CD14-positive monocyte (primary cell): Measurements from ENCODE around the gene FLT1. TPM values are rescaled to one million over a fixed set of nuclear protein-coding genes. Genes with fewer than 3 reads are reported as not detected.

ENCODE experiments used
- DNase-seq, 3 donors: peaks; one replicate each; pipeline ENCODE4 v3.0.0-alpha.2; 2011 to 2022
- H2AFZ ChIP-seq: 2 replicates; pipeline ENCODE4 v1.6.0; 2012; ENCODE audit warnings: mild to moderate bottlenecking, low read depth, low read length, inconsistent platforms; ENCODE audit not compliant: insufficient read depth, poor library complexity, severe bottlenecking
- H3K27ac ChIP-seq, 2 donors: 1 replicate in 1 of 2; 2 replicates in 1 of 2; pipeline ENCODE4 v1.5.1; 2012 to 2013; ENCODE audit warnings: low read length in 2 of 2, control low read depth in 1 of 2, inconsistent platforms in 1 of 2, low read depth in 1 of 2, mild to moderate bottlenecking in 1 of 2
- H3K27me3 ChIP-seq, 2 donors: one replicate each; pipeline versions ENCODE4 v1.6.0 to v1.6.1; 2011 to 2013; ENCODE audit warnings: low read length in 2 of 2; ENCODE audit not compliant: control insufficient read depth in 2 of 2, insufficient read depth in 2 of 2
- H3K36me3 ChIP-seq, 2 donors: replicated peaks in 1 of 2; 1 replicate in 1 of 2; 2 replicates in 1 of 2; pipeline versions ENCODE4 v1.5.1 to v1.6.1; 2012 to 2013; ENCODE audit warnings: low read length in 2 of 2, control low read depth in 1 of 2, inconsistent platforms in 1 of 2, mild to moderate bottlenecking in 1 of 2; ENCODE audit not compliant: insufficient read depth in 2 of 2, control insufficient read depth in 1 of 2
- H3K4me1 ChIP-seq, 2 donors: 1 replicate in 1 of 2; 2 replicates in 1 of 2; pipeline versions ENCODE4 v1.5.1 to v1.6.1; 2012 to 2013; ENCODE audit warnings: low read length in 2 of 2, control low read depth in 1 of 2, inconsistent platforms in 1 of 2, mild to moderate bottlenecking in 1 of 2, moderate library complexity in 1 of 2; ENCODE audit not compliant: insufficient read depth in 2 of 2, control insufficient read depth in 1 of 2
- H3K4me2 ChIP-seq: replicated peaks from 2 replicates; pipeline ENCODE3; 2012; ENCODE audit warnings: low read length, moderate library complexity, mild to moderate bottlenecking; ENCODE audit not compliant: poor library complexity, severe bottlenecking; ENCODE audit errors: extremely low read depth
- H3K4me3 ChIP-seq, 3 experiments: fragments of 200-600 bp in 1 of 3; sonication (generic) in 1 of 3; replicated peaks in 1 of 3; 1 replicate in 2 of 3; 2 replicates in 1 of 3; pipeline ENCODE4 v1.5.1; 2011 to 2013; ENCODE audit warnings: low read length in 3 of 3, mild to moderate bottlenecking in 3 of 3, control low read depth in 2 of 3, low read depth in 2 of 3, inconsistent platforms in 1 of 3, moderate library complexity in 1 of 3
- H3K79me2 ChIP-seq: 2 replicates; pipeline ENCODE4 v1.6.0; 2012; ENCODE audit warnings: mild to moderate bottlenecking, control low read depth, inconsistent platforms, low read length, moderate library complexity; ENCODE audit not compliant: insufficient read depth
- H3K9ac ChIP-seq: 2 replicates; pipeline ENCODE4 v1.6.0; 2017; ENCODE audit warnings: low read length, mild to moderate bottlenecking; ENCODE audit not compliant: insufficient read depth, poor library complexity, severe bottlenecking
- H3K9me3 ChIP-seq, 2 donors: replicated peaks in 1 of 2; 1 replicate in 1 of 2; 2 replicates in 1 of 2; pipeline versions ENCODE4 v1.5.1 to v1.6.1; 2012 to 2013; ENCODE audit warnings: low read length in 2 of 2, control low read depth in 1 of 2; ENCODE audit not compliant: control insufficient read depth in 1 of 2, insufficient read depth in 1 of 2
- H4K20me1 ChIP-seq: 2 replicates; pipeline ENCODE4 v1.6.0; 2012; ENCODE audit warnings: mild to moderate bottlenecking, low read length, control low read depth, moderate library complexity; ENCODE audit not compliant: insufficient read depth
- H3K27ac Mint-ChIP-seq, 7 donors: one replicate each; pipeline ENCODE4 v1.8.0; 2020; ENCODE audit warnings: mild to moderate bottlenecking in 7 of 7, mixed read lengths in 7 of 7, moderate library complexity in 6 of 7, inconsistent platforms in 2 of 7
- H3K27me3 Mint-ChIP-seq, 3 donors: one replicate each; pipeline ENCODE4 v1.8.0; 2021 to 2022; ENCODE audit warnings: low read depth in 3 of 3, mild to moderate bottlenecking in 3 of 3, mixed read lengths in 3 of 3, moderate library complexity in 3 of 3, inconsistent platforms in 1 of 3
- H3K36me3 Mint-ChIP-seq, 2 donors: one replicate each; pipeline ENCODE4 v1.8.0; 2020; ENCODE audit warnings: mixed read lengths in 2 of 2, inconsistent platforms in 1 of 2, mild to moderate bottlenecking in 1 of 2
- H3K4me1 Mint-ChIP-seq: one replicate; pipeline ENCODE4 v1.8.0; 2020; ENCODE audit warnings: mild to moderate bottlenecking, mixed read lengths
- H3K4me3 Mint-ChIP-seq, 2 donors: one replicate each; pipeline ENCODE4 v1.8.0; 2020; ENCODE audit warnings: mild to moderate bottlenecking in 2 of 2, mixed read lengths in 2 of 2, moderate library complexity in 1 of 2
- H3K9me3 Mint-ChIP-seq, 7 donors: one replicate each; pipeline ENCODE4 v1.8.0; 2020 to 2022; ENCODE audit warnings: mixed read lengths in 7 of 7, mild to moderate bottlenecking in 6 of 7, moderate library complexity in 6 of 7, inconsistent platforms in 2 of 7
- CTCF ChIP-seq: fragments of 200-600 bp; IDR thresholded peaks from one replicate; pipeline ENCODE4 v1.8.0; 2022; ENCODE audit warnings: antibody characterized with exemption, mild to moderate bottlenecking
- WGBS: methylation state at CpG from one replicate; pipeline ENCODE4 v1.1.5; 2013; ENCODE audit warnings: missing lambda C conversion rate; ENCODE audit not compliant: insufficient coverage; 5-methylcytosine and 5-hydroxymethylcytosine counted together
- intact Hi-C, 2 donors: fragments of 100-400 bp; cut with micrococcal nuclease; formaldehyde crosslinking; loops; one replicate each; pipeline versions ENCODE4 v1.15.0 to v1.15.1; 2023
- polyA plus RNA-seq, 3 donors: library from polyadenylated mRNA; depleted of rRNA in 1 of 3; unstranded in 2 of 3; stranded (reverse) in 1 of 3; fragments of 300-500 nt in 2 of 3; fragments of >200 nt in 1 of 3; fragmentation: Illumina TruSeq in 2 of 3; gene quantifications; 1 replicate in 2 of 3; 2 replicates in 1 of 3; pipeline ENCODE4 v1.2.3, GENCODE V29; 2012 to 2021

FLT1 gene
- polyA plus RNA-seq, 3 donors = 0.28 TPM; not detected in 2

GRCh38 chr13:28394422-28394821, 100.5 kb downstream of the FLT1 start:
- no peaks in the 10 kb centered on the region for H3K36me3 ChIP-seq
- no peak overlapping the region for H3K4me2 ChIP-seq
- H3K27ac ChIP-seq = peak overlapping the region in 1 of 2 donors; percentile 29
- Mint-ChIP-seq H3K4me1 (peaks cover 18% of the 10 kb centered on the region), H3K9me3 (peaks cover 0 to 3% (median 0%) of the 10 kb centered on the region in 7 donors), H3K4me3 (peak overlapping the region in 1 of 2 donors; percentile 26), H3K36me3 (peaks cover 0 to 1% of the 10 kb centered on the region in 2 donors), H3K27ac (peak overlapping the region in 5 of 7 donors; percentile 5 to 76 (median 41)), H3K27me3 (peaks cover 26 to 43% (median 27%) of the 10 kb centered on the region in 3 donors)
- no peaks in the 10 kb centered on the region for H4K20me1 ChIP-seq
- DNase-seq = peak; percentile 83 to 96 (median 95)
- intact Hi-C loops = loop anchor here in 1 of 2 donors (10.0 kb wide), 2 partner anchors 130 to 240 kb away; no protein-coding TSS in a partner anchor
- peaks cover 15 to 19% of the 10 kb centered on the region in 2 donors for H3K27me3 ChIP-seq
- H3K79me2 ChIP-seq = no peaks in the 10 kb centered on the region
- WGBS = 0% methylated on average over 1 of the region's 4 CpGs
- H3K4me3 ChIP-seq = no peak overlapping the region
- H2AFZ ChIP-seq = no peak overlapping the region
- H3K9ac ChIP-seq = no peak overlapping the region
- no peaks in the 10 kb centered on the region for H3K9me3 ChIP-seq
- TF ChIP-seq CTCF = no peak
- peaks cover 10 to 11% of the 10 kb centered on the region in 2 donors for H3K4me1 ChIP-seq

DNA sequence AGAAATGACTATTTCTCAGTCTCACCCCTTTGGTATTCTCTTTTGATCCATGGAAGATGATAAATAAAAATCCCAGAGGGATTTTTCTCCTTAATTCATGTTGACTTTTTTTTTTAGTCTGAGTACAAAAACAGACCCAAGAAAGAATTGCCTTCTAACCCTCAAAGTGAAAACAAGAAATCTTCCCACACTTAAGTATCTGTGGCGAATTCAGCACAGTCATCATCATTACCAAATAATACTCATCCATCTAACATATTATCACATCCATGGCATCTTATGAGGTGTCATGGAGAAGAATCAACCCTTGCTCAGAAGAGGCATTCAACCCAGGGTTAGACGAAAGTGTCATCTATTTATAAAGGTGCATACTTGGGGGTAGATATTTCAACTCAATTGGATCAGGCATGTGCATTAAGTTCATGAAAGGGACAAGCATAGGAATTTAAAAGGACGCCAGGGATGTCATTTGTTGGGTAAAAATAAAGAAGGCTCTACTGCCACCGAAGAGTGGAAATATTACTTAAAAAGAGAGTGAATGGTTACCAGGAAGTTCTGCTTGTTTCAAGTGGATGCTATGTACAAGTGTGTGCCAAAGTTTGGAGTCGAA, 101.9 kb downstream of the FLT1 start:
- H3K9me3 Mint-ChIP-seq = peaks cover 0 to 3% (median 0%) of the 10 kb centered on the region in 7 donors
- H3K36me3 ChIP-seq = no peaks in the 10 kb centered on the region
- peaks cover 27 to 28% of the 10 kb centered on the region in 2 donors for H3K27me3 ChIP-seq
- H2AFZ ChIP-seq = no peak overlapping the region
- H3K4me2 ChIP-seq = no peak overlapping the region
- H3K4me3 ChIP-seq = no peak overlapping the region
- TF ChIP-seq CTCF = no peak
- WGBS = 100% methylated on average over 2 of the region's 5 CpGs
- intact Hi-C loops = loop anchor here in 1 of 2 donors (10.0 kb wide), 2 partner anchors 132 to 242 kb away; no protein-coding TSS in a partner anchor
- H3K4me1 ChIP-seq = peaks cover 10 to 11% of the 10 kb centered on the region in 2 donors
- no peak overlapping the region for H3K9ac ChIP-seq
- no peaks in the 10 kb centered on the region for H3K9me3 ChIP-seq
- no peak overlapping the region for H3K27ac ChIP-seq
- H3K27ac Mint-ChIP-seq = no peak overlapping the region
- peak overlapping the region in 1 of 2 donors; percentile 39 for H3K4me3 Mint-ChIP-seq
- peak in 1 of 3 donors; percentile 19 for DNase-seq
- peaks cover 18% of the 10 kb centered on the region for H3K4me1 Mint-ChIP-seq
- peaks cover 23 to 41% (median 31%) of the 10 kb centered on the region in 3 donors for H3K27me3 Mint-ChIP-seq
- no peaks in the 10 kb centered on the region for H3K79me2 ChIP-seq
- no peaks in the 10 kb centered on the region for H4K20me1 ChIP-seq
- H3K36me3 Mint-ChIP-seq = peaks cover 0 to 1% of the 10 kb centered on the region in 2 donors
